Transverse colon (tissue), 4 donors: ENCODE measurements around the gene PHF20.

ENCODE experiments used
- CTCF ChIP-seq, 5 experiments: fragments of 200-600 bp in 3 of 5; fragments of 450-650 bp in 2 of 5; sonication (generic) in 3 of 5; IDR thresholded peaks; 1 replicate in 2 of 5; 2 replicates in 3 of 5; pipeline ENCODE4 v1.5.1; 2016 to 2017; ENCODE audit warnings: antibody characterized with exemption in 5 of 5, inconsistent platforms in 3 of 5, mild to moderate bottlenecking in 2 of 5, moderate library complexity in 1 of 5
- EP300 ChIP-seq: sonication (generic); formaldehyde crosslinking; IDR thresholded peaks from one replicate; pipeline ENCODE4 v1.6.1; 2017; ENCODE audit warnings: antibody characterized with exemption, low read depth
- POLR2A ChIP-seq: fragments of 450-650 bp; IDR thresholded peaks from one replicate; pipeline ENCODE4 v1.6.1; 2016; ENCODE audit warnings: antibody characterized with exemption, mild to moderate bottlenecking, moderate library complexity
- POLR2AphosphoS5 ChIP-seq, 3 donors: sonication (generic); formaldehyde crosslinking; IDR thresholded peaks; one replicate each; pipeline ENCODE4 v1.6.1; 2016; ENCODE audit warnings: antibody characterized with exemption in 3 of 3

- TF ChIP-seq POLR2A (no peak), CTCF (IDR thresholded peaks at IDR 0.05) (no peak), EP300 (no peak), POLR2AphosphoS5 (IDR thresholded peaks at IDR 0.05) (no peak)
Observed at GRCh38 chr20:35968930-35969329, 197.1 kb downstream of the PHF20 start.
